ELF-1 (cell line): ENCODE measurements around the gene ZNF808.
A peak's percentile ranks its signal among the peaks of the same experiment; 100 is the strongest.
"Not testable (repeated sequence)": the region's sequence is repeated elsewhere in the genome, so short reads cannot be mapped to it uniquely, and the experiment has no call there.

Source experiments
- DNase-seq: peaks from one replicate; pipeline ENCODE4 v3.0.0-alpha.2; 2016; ENCODE audit warnings: low read depth, low spot score

ZNF808 gene

DNA sequence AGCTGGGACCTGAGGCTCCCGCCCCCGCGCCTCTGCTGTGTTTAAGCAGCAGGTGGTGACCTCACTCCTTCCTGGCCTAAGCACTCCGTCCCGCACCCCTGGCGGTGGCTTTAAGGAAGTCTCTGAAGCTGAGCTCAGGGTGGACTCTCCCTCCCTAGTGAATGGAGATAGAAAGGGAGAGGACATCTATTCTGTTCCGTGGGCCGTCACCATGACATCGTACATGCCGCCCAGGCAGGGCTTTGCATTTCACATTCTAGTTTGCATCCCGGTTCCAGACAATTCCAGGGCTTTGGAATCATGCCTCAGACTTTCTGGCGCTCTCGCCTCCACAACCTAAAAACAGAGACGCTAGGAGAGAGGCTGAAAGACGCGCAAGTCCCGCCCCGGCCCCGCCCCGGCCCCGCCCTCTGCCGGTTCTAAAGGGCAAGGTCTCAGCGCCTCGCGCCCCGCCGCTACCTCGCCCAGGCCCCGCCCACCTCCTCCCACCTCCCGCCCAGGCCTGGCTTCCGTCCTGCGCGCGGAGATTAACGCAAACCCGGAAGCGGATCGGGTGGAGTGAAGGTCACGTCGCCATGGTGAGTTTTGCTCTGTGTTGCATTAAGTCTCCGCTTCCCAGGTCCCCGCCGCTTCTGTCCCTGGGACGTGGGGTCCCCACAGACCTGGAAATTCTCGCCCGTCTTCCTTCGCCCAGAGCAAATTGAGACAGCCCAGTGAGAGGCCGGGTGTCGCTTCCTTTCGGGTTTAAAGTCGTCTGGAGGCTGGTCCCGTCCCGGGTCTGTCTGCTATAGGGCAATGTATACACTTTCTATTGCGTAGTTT is at the start of gene ZNF808:
Gene ZNF808, plus strand, starts transcription at position 535 of the 822 bp plus-strand sequence. CDS start 15,617 bp downstream, outside the sequence.
- DNase-seq, result peak; percentile 97

DNA sequence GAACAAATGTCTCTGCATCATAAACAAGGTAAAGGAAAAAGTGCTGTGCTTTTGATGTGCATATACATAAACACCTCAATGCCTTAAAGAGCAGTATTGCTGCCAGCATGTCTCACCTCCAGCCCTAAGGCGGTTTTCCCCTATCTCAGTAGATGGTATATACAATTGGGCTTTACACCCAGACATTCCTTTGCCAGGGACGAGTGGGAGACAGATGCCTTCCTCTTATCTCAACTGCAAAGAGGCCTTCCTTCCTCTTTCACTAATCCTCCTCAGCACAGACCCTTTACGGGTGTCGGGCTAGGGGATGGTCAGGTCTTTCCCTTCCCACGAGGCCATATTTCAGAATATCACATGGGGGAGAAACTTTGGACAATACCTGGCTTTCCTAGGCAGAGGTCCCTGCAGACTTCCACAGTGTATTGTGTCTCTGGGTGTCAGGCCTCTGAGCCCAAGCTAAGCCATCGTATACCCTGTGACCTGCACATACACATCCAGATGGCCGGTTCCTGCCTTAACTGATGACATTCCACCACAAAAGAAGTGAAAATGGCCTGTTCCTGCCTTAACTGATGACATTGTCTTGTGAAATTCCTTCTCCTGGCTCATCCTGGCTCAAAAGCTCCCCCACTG is 43.2 kb upstream of the ZNF808 start:
- peak; percentile 43 for DNase-seq

DNA sequence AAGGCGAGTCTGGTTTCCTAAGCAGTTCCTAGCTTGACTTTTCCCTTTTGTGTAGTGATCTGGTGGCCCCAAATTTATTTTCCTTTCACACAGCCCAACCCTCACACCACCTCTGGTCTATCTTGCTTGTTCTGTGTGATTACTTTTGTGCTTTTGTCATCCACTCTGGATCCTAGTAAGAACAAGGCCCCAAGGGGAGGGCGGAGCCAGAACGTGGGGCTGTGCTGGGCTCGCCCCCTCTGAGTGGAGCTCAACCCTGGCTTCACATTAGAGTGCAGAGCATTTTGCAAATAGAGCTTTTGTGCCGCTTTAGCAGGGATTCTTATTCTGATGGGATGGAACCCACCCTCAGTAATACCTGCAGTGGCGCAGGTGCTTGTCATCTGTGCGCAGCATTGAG is 42.4 kb upstream of the ZNF808 start:
- DNase-seq, result peak; percentile 47

DNA sequence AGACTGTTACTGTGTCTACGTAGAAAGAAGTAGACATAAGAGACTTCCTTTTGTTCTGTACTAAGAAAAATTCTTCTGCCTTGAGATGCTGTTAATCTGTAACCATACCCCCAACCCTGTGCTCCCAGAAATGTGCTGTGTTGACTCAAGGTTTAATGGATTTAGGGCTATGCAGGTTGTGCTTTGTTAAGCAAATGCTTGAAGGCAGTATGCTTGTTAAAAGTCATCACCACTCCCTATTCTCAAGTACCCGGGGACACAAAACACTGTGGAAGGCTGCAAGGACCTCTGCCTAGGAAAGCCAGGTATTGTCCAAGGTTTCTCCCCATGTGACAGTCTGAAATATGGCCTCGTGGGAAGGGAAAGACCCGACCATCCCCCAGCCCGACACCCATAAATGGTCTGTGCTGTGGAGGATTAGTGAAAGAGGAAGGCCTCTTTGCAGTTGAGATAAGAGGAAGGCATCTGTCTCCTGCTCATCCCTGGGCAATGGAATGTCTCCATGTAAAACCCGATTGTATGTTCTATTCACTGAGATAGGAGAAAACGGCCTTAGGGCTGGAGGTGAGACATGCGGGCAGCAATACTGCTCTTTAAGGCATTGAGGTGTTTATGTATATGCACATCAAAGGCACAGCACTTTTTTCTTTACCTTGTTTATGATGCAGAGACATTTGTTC is 41.8 kb upstream of the ZNF808 start:
- peak; percentile 68 for DNase-seq

DNA sequence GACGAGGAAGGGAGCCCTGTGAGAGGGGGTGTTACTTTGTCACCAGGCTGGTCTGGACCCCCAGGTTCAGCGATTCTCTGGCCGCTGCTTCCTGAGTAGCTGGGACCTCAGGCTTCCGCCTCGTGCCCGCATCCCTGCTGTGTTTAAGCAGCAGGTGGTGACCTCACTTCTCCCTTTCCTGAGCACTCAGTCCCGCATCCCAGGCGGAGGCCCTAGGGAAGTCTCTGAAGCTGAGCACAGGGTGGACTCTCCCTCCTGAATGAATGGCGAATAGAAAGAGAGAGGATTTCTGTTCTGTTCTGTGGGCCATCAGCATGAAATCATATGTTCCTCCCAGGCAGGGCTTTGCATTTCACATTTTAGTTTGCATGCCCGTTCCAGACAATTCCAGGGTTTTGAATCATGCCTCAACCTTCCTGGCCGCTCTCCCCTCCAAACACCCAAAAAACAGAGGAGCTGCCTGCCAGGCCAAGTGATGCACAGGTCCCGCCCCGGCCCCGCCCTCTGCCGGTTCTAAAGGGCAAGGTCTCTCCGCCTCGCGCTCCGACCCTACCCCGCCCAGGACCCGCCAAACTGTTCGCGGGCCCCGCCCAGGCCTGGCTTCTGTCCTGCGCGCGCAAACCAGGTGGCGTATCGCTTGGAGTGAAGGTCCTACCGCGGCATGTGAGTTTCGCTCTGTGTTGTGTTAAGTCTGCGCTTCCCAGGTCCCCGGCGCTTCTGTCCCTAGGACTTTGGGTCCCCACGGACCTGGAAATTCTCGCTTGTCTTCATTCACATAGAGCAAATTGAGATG is 35.1 kb upstream of the ZNF808 start:
- DNase-seq, result peak; percentile 95

DNA sequence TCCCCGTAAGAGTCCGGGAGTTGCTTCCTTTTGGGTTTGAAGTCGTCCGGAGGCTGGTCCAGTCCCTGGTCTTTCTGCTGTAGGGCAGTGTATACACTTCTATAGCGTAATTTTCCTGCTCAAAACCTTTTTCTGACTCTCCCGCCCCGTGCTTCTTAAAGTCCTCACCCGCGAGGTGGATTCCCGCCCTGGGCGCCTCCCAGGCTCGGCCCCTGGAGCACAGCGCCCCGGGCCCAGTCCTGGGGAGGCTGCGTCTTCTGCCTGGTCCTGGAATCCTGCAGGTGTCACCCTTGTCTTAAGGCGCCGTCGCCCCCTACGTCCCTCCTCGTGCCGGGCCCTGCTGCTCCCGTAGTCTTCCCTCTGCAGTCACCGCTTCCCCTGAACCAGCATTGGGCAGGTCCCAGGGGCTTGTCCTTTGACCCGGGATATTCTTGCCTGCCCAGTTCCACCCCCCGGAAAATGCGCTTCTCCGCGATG is 34.4 kb upstream of the ZNF808 start:
- DNase-seq, result peak; percentile 92

DNA sequence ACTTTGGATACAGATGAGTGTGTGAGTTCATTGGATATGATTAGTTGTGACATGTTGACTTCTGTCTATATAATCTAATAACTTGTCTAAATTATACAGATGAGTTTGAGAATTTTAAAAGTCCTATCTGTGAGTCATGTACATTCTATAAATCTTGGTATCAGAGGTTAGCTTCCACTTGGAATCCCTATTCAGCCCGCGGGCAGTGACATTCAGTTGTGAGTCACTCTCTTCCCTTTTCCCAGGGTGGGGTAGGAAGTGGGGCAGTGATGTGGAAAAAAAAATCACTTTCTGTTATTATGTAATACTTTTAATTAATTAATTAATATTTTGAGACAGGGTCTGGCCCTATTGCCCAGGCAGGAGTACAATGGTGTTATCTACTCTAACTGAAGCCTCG is 33.0 kb upstream of the ZNF808 start:
- DNase-seq, result no peak

DNA sequence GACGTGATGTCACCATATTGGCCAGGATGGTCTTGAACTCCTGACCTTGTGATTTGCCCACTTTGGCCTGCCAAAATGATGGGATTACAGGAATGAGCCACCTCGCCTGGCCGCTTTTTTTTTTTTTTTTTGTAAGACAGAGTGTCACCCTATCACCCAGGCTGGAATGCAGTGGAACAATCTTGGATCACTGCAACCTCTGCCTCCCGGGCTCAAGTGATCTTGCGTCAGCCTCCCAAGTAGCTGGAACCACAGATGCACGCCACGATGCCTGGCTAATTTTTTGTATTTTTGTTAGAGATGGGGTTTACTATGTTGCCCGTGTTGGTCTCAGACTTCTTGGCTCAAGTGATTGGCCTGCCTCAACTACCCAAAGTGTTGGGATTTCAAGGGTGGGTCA is 28.9 kb upstream of the ZNF808 start:
- DNase-seq, result no peak

DNA sequence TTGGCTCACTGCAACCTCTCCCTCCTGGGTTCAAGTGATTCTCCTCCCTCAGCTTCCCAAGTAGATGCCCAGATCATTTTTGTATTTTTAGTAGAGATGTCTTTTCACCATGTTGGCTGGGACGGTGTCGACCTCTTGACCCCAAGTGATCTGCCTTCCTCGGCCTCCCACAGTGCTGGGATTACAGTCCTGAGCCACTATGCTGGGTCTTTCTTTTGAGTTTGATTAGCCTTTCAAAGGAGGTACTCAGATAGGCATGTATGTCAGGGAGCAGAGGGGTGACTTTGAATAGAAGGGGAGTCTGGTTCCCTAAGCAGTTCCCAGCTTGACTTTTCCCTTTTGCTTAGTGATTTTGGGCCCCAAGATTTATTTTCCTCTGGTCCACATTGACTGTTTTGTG is 27.0 kb upstream of the ZNF808 start:
- DNase-seq, result peak; percentile 45

DNA sequence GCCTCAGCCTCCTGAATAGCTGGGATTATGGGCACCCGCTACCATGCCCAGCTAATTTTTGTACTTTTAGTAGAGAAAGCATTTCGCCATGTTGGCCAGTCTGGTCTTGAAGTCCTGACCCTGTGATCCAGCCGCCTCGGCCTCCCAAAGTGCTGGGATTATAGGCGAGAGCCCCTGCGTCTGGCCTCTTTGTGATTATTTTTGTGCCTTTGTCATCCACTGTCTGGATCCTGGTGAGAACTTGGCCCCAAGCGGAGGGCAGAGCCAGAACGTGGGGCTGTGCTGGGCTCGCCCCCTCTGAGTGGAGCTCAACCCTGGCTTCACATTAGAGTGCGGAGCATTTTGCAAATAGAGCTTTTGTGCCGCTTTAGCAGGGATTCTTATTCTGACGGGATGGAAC is 26.5 kb upstream of the ZNF808 start:
- DNase-seq, result peak; percentile 61

DNA sequence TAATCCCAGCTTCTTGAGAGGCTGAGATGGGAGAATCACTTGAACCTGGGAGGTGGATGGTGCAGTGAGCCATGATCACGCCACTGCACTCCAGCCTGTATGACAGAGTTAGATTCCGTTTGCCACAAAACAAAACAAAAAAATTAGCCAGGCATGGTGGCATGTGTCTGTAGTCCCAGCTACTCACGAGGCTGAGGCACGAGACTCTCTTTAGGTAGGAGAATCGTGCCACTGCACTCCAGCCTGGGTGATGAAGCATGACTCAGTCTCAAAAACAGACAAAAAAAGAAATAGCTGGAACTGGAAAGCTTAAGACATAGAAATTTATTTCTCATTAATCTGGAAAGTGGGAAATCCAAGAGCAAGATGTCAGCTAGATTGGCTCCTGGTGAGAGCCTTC is 20.2 kb upstream of the ZNF808 start:
- DNase-seq, result no peak

DNA sequence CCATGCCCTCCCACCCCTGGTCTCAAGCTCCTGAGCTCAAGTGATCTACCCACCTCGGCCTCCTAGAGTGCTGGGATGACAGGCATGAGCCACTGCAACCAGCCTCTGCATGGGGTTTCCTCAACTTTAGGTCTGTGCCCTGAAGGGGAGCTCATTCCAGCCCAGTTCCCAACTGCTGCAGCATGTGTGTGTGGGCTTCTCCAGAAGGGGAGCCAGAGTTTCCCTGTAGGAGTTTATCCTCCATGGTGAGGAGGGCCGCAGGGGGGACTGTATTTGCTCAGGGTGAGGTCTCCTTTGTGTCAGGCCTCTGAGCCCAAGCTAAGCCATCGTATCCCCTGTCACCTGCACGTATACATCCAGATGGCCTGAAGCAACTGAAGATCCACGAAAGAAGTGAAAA is 11.3 kb upstream of the ZNF808 start:
- no peak for DNase-seq

DNA sequence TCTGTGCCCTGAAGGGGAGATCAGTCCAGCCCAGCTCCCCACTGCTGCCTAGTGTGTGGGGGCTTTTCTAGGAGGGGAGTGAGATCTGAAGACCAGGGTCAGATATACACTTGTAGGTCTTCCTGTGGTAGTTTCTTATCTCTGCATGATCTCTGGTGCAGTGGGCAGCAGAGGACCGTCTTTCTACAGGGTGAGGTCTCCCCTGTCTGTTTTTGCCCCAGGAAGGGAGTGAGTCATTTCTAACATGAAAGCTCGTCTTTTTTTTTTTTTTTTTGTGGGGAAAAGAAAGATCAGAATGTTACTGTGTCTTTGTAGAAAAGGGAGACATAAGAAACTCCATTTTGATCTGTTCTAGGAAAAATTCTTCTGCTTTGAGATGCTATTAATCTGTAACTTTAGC is 8.8 kb upstream of the ZNF808 start:
- DNase-seq, result no peak

DNA sequence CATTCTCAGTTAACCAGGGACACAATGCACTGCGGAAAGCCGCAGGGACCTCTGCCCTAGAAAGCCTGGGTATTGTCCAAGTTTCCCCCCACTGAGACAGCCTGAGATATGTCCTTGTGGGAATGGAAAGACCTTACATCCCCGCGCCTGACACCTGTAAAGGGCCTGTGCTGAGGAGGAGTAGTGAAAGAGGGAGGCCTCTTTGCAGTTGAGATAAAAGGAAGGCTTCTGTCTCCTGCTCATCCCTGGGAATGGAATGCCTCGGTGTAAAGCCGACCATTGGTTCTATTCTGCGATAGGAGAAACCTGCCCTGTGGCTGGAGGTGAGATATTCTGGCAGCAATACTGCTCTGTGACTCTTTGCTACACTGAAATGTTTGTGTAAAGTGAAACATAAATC is 8.3 kb upstream of the ZNF808 start:
- not testable (repeated sequence) for DNase-seq

DNA sequence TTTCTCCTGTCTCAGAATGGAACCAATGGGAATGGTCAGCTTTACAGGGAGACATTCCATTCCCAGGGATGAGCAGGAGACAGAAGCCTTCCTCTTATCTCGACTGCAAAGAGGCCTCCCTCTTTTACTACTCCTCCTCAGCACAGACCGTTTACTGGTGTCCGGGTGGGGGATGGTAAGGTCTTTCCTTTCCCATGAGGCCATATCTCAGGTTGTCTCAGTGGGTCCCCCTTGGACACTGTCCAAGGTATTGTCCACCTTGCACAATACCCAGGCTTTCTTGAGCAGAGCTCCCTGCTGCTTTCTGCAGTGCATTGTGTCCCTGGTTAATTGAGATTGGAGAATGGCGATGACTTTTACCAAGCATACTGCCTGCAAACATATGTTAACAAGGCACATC is 7.5 kb upstream of the ZNF808 start:
- DNase-seq, result peak; percentile 78

DNA sequence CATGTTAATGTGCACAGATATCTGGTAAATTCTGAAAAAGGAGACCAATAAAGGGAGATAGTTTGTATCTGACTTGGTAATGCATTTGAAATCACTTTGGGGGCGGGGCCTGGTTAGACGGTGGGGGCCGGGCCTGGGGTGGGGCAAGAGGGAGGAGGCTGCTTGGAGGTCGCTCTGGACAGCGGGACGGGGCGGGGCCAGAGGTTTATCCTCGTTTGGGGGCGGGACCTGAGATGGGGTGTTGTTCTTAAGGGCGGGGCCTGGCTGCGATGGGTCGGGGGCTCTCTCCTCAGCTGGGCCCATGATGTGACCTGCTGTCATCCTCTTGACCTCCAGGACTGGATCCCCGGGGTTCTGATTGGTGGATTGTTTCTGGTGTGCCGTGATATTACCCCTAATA is 4.9 kb upstream of the ZNF808 start:
- DNase-seq, result no peak

DNA sequence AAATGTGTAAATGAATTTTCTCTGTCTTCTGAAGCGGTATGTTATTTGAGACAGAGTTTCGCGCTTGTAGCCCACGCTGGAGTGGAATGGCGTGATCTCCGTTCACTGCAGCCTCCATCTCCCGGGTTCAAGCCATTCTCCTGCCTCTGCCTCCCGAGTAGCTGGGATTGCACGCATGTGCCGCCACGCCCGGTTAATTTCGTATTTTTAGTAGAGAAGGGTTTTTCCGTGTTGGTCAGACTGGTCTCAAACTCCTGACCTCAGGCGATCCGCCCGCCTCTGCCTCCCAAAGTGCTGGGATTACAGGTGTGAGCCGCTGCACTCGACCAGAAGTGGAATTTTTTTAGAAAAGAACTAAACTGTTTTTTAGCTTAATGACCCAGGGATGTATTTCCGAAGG is 3.4 kb upstream of the ZNF808 start:
- no peak for DNase-seq

DNA sequence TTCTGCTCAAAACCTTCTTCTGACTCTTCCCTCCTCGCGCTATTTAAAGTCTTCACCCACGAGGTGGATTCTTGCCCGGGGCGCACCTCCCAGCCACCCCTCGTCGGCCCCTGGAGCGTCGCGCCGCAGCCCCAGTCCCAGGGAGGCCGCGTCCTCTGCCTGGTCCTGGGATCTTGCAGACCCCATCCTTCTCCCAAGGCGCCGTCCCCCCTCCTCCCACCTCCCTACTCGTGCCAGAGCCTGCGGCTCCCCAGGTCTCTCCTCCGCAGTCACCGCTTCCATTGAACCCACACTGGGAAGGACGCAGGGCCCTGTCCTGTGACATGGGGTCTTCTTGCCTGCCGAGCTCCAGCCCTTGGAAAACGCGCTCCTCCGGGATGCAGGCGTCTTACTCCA is 486 bp downstream of the ZNF808 start:
- no peak for DNase-seq

DNA sequence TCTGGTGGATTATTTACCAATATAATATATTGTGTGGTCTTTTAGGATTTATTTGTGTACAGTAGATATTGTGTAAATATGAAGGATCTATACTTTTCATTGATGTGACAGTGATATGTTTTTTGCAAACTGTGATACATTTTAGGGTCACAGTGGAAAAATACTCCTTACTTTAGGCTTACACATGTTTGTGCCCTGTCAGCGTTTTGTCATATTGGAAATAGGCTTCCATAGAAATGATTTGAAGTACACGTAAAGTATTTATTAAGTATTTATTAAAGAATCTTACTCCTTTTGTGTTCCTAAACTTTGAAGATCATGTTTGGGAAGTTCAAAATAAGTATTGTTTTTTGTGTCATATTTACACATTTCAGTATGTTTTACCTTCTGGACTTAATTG is 5.0 kb downstream of the ZNF808 start:
- DNase-seq, result no peak

DNA sequence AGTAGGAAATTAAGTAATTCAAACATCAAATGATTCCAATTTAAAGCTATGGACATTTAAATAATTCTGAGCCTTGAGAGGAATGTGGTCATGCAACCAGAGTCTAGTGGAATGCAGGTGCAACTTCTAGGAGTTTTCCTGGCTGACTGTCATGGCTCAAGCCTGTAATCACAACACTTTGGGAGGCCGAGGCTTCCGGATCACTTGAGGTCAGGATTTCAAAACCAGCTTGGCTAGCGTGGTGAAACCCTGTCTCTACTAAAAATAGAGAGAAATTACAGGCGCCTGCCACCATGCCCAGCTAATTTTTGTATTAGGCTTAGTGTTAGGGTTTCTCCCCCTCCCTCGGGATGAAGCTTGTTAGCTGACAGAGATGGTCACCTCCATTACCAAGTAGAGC is 6.4 kb downstream of the ZNF808 start:
- peak; percentile 62 for DNase-seq

DNA sequence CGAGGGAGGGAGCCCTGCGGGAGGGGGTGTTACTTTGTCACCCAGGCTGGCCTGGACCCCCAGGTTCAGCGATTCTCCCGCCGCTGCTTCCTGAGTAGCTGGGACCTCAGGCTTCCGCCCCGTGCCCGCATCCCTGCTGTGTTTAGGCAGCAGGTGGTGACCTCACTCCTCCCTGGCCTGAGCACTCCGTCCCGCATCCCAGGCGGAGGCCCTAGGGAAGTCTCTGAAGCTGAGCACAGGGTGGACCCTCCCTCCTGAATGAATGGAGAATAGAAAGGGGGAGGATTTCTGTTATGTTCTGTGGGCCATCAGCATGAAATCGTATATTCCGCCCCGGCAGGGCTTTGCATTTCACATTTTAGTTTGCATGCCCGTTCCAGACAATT is 7.9 kb downstream of the ZNF808 start:
- DNase-seq, result not testable (repeated sequence)
